Esophagus squamous epithelium (tissue), 4 donors: ENCODE results near the gene BMPR2.

Experiments used
- CTCF ChIP-seq, 6 experiments: fragments of 450-650 bp in 4 of 6; fragments of 200-600 bp in 2 of 6; sonication (generic) in 2 of 6; IDR thresholded peaks; one replicate each; pipeline ENCODE4 v1.5.1; 2016 to 2019; ENCODE audit warnings: antibody characterized with exemption in 6 of 6, mild to moderate bottlenecking in 4 of 6, moderate library complexity in 4 of 6
- POLR2A ChIP-seq, 4 donors: fragments of 450-650 bp; IDR thresholded peaks; one replicate each; pipeline ENCODE4 v1.6.1; 2017; ENCODE audit warnings: antibody characterized with exemption in 4 of 4, mild to moderate bottlenecking in 4 of 4, moderate library complexity in 3 of 4

DNA sequence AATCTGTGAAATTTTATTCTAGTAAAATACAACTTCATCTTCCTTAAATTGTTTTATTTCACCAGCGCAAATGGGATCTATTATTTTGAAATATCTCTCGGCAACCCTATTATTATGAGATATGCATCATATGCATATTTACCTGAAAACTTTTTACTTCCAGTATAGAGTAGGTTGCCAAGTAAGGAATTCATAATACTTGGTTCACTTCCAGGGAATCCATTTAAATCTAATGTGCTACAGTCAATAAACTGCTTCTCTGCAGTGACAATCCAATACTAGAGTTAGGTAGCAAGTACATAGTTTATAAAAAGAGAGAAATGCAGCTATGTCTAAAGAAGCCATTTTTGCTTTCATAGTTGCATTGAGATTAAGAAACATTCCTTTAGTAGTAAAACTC is 169.8 kb downstream of the BMPR2 start:
- TF ChIP-seq POLR2A (IDR thresholded peaks at IDR 0.05) (no peak), CTCF (IDR thresholded peaks at IDR 0.05) (no peak)
